Central memory CD8-positive, alpha-beta T cell (primary cell): ENCODE results near the gene UCP1.

Source experiments
- ATAC-seq: fragments of 150-1000 bp; cut with Tn5 transposase; replicated peaks from 2 replicates; pipeline ENCODE4 v1.10.0; 2022; ENCODE audit warnings: mild to moderate bottlenecking, moderate FRiP score, moderate number of reproducible peaks; ENCODE audit not compliant: poor library complexity, severe bottlenecking; ENCODE audit errors: extremely low read depth
- DNase-seq, 2 donors: peaks; one replicate each; pipeline ENCODE4 v3.0.0; 2021; ENCODE audit warnings: low spot score in 2 of 2
- H3K27ac Mint-ChIP-seq: one replicate; pipeline ENCODE4 v1.8.0; 2022; ENCODE audit warnings: low read depth, mild to moderate bottlenecking, moderate library complexity, mixed read lengths
- H3K27me3 Mint-ChIP-seq: one replicate; pipeline ENCODE4 v1.8.0; 2022; ENCODE audit warnings: mixed read lengths
- H3K36me3 Mint-ChIP-seq: one replicate; pipeline ENCODE4 v1.8.0; 2022; ENCODE audit warnings: mild to moderate bottlenecking, moderate library complexity, mixed read lengths; ENCODE audit not compliant: insufficient read depth
- H3K4me1 Mint-ChIP-seq: one replicate; pipeline ENCODE4 v1.8.0; 2022; ENCODE audit warnings: mixed read lengths
- H3K4me3 Mint-ChIP-seq: one replicate; pipeline ENCODE4 v1.8.0; 2022; ENCODE audit warnings: mild to moderate bottlenecking, moderate library complexity, mixed read lengths
- H3K9me3 Mint-ChIP-seq: one replicate; pipeline ENCODE4 v1.8.0; 2022; ENCODE audit warnings: mixed read lengths

Gene UCP1

GRCh38 chr4:140584439-140584838 lies 15.7 kb upstream of the UCP1 start:
- peaks cover 23% of the 10 kb centered on the region for H3K27me3 Mint-ChIP-seq
- ATAC-seq = no peak
- H3K4me1 Mint-ChIP-seq = no peaks in the 10 kb centered on the region
- no peak for DNase-seq
- H3K27ac Mint-ChIP-seq = no peak overlapping the region
- no peaks in the 10 kb centered on the region for H3K9me3 Mint-ChIP-seq
- no peaks in the 10 kb centered on the region for H3K36me3 Mint-ChIP-seq
- no peak overlapping the region for H3K4me3 Mint-ChIP-seq

- H3K27me3 Mint-ChIP-seq = peaks cover 55% of the 10 kb centered on the region
- no peak for ATAC-seq
- no peaks in the 10 kb centered on the region for H3K9me3 Mint-ChIP-seq
- DNase-seq = no peak
- no peaks in the 10 kb centered on the region for H3K36me3 Mint-ChIP-seq
- no peaks in the 10 kb centered on the region for H3K4me1 Mint-ChIP-seq
- H3K4me3 Mint-ChIP-seq = no peak overlapping the region
- H3K27ac Mint-ChIP-seq = no peak overlapping the region
Measured at GRCh38 chr4:140581078-140581477, 12.3 kb upstream of the UCP1 start.

GRCh38 chr4:140579278-140579677 lies 10.5 kb upstream of the UCP1 start:
- H3K4me1 Mint-ChIP-seq = no peaks in the 10 kb centered on the region
- peaks cover 65% of the 10 kb centered on the region for H3K27me3 Mint-ChIP-seq
- H3K9me3 Mint-ChIP-seq = no peaks in the 10 kb centered on the region
- no peak overlapping the region for H3K4me3 Mint-ChIP-seq
- ATAC-seq (no peak), DNase-seq (no peak)
- no peak overlapping the region for H3K27ac Mint-ChIP-seq
- H3K36me3 Mint-ChIP-seq = no peaks in the 10 kb centered on the region

GRCh38 chr4:140575489-140575888 lies 6.7 kb upstream of the UCP1 start:
- no peaks in the 10 kb centered on the region for H3K36me3 Mint-ChIP-seq
- H3K27ac Mint-ChIP-seq = no peak overlapping the region
- ATAC-seq (no peak), DNase-seq (no peak)
- no peak overlapping the region for H3K4me3 Mint-ChIP-seq
- H3K4me1 Mint-ChIP-seq = no peaks in the 10 kb centered on the region
- peaks cover 74% of the 10 kb centered on the region for H3K27me3 Mint-ChIP-seq
- H3K9me3 Mint-ChIP-seq = no peaks in the 10 kb centered on the region

- peaks cover 59% of the 10 kb centered on the region for H3K27me3 Mint-ChIP-seq
- H3K4me3 Mint-ChIP-seq = no peak overlapping the region
- H3K27ac Mint-ChIP-seq = no peak overlapping the region
- H3K9me3 Mint-ChIP-seq = no peaks in the 10 kb centered on the region
- no peaks in the 10 kb centered on the region for H3K36me3 Mint-ChIP-seq
- DNase-seq (no peak), ATAC-seq (no peak)
- H3K4me1 Mint-ChIP-seq = peaks cover 6% of the 10 kb centered on the region
Measured at GRCh38 chr4:140571620-140572019, 2.9 kb upstream of the UCP1 start.

GRCh38 chr4:140569307-140569638 lies 512 bp upstream of the UCP1 start:
- peak overlapping the region; percentile 62 for H3K4me3 Mint-ChIP-seq
- H3K27ac Mint-ChIP-seq = no peak overlapping the region
- H3K9me3 Mint-ChIP-seq = no peaks in the 10 kb centered on the region
- no peak for DNase-seq
- H3K27me3 Mint-ChIP-seq = peaks cover 40% of the 10 kb centered on the region
- peaks cover 6% of the 10 kb centered on the region for H3K4me1 Mint-ChIP-seq
- H3K36me3 Mint-ChIP-seq = no peaks in the 10 kb centered on the region
- no peak for ATAC-seq

GRCh38 chr4:140559696-140560095 lies 9.1 kb downstream of the UCP1 start:
- H3K36me3 Mint-ChIP-seq = peaks cover 2% of the 10 kb centered on the region
- ATAC-seq (no peak), DNase-seq (no peak)
- H3K4me1 Mint-ChIP-seq = peaks cover 7% of the 10 kb centered on the region
- no peaks in the 10 kb centered on the region for H3K27me3 Mint-ChIP-seq
- no peak overlapping the region for H3K27ac Mint-ChIP-seq
- no peaks in the 10 kb centered on the region for H3K9me3 Mint-ChIP-seq
- H3K4me3 Mint-ChIP-seq = no peak overlapping the region

- H3K27ac Mint-ChIP-seq = no peak overlapping the region
Measured at GRCh38 chr4:140557831-140558435, 10.8 kb downstream of the UCP1 start.

GRCh38 chr4:140556372-140557085 lies 12.2 kb downstream of the UCP1 start:
- peaks cover 7% of the 10 kb centered on the region for H3K4me1 Mint-ChIP-seq
- no peaks in the 10 kb centered on the region for H3K9me3 Mint-ChIP-seq
- DNase-seq (no peak), ATAC-seq (peak; percentile 80)
- no peaks in the 10 kb centered on the region for H3K27me3 Mint-ChIP-seq
- H3K27ac Mint-ChIP-seq = no peak overlapping the region
- H3K36me3 Mint-ChIP-seq = peaks cover 4% of the 10 kb centered on the region
- no peak overlapping the region for H3K4me3 Mint-ChIP-seq

More at GRCh38 chr4:140557831-140558435, 10.8 kb downstream of the UCP1 start:
- Mint-ChIP-seq H3K4me1 (peaks cover 7% of the 10 kb centered on the region), H3K4me3 (no peak overlapping the region), H3K9me3 (no peaks in the 10 kb centered on the region), H3K36me3 (peaks cover 2% of the 10 kb centered on the region), H3K27me3 (no peaks in the 10 kb centered on the region)
- ATAC-seq (no peak), DNase-seq (no peak)

- DNase-seq = no peak
- H3K4me1 Mint-ChIP-seq = peaks cover 17% of the 10 kb centered on the region
- no peaks in the 10 kb centered on the region for H3K9me3 Mint-ChIP-seq
- no peak for ATAC-seq
- H3K36me3 Mint-ChIP-seq = peaks cover 8% of the 10 kb centered on the region
- H3K4me3 Mint-ChIP-seq = no peak overlapping the region
- H3K27me3 Mint-ChIP-seq = no peaks in the 10 kb centered on the region
- H3K27ac Mint-ChIP-seq = no peak overlapping the region
Measured at GRCh38 chr4:140533951-140534480, 34.7 kb downstream of the UCP1 start.

- no peak overlapping the region for H3K27ac Mint-ChIP-seq
- no peaks in the 10 kb centered on the region for H3K9me3 Mint-ChIP-seq
- no peak for DNase-seq
- H3K4me3 Mint-ChIP-seq = no peak overlapping the region
- H3K27me3 Mint-ChIP-seq = no peaks in the 10 kb centered on the region
- H3K36me3 Mint-ChIP-seq = peaks cover under 1% of the 10 kb centered on the region
- no peak for ATAC-seq
- peaks cover 7% of the 10 kb centered on the region for H3K4me1 Mint-ChIP-seq
Measured at GRCh38 chr4:140529434-140529833, 39.3 kb downstream of the UCP1 start.

- H3K4me1 Mint-ChIP-seq = peaks cover 13% of the 10 kb centered on the region
Measured at GRCh38 chr4:140523857-140524742, 44.7 kb downstream of the UCP1 start, which contains the start of gene ELMOD2. TSS of gene ELMOD2 (plus strand) at chr4:140524168. CDS start at chr4:140525429, 1,261 bp downstream.

More at GRCh38 chr4:140523857-140524742, 44.7 kb downstream of the UCP1 start, which contains the start of gene ELMOD2:
- ATAC-seq (peak; percentile 100), DNase-seq (peak; percentile 92 to 93)
- no peaks in the 10 kb centered on the region for H3K9me3 Mint-ChIP-seq
- H3K4me3 Mint-ChIP-seq = peak within 1 kb of the TSS; percentile 81
- H3K27ac Mint-ChIP-seq = peak within 1 kb of the TSS; percentile 73
- peaks cover 4% of the 10 kb centered on the region for H3K36me3 Mint-ChIP-seq
- H3K27me3 Mint-ChIP-seq = no peaks in the 10 kb centered on the region
